Activated gamma-delta T cell treated with Interleukin-2 at 50 U/mL for 16 hours (primary cell): ENCODE measurements around the gene FBXW2.
A peak's percentile ranks its signal among the peaks of the same experiment; 100 is the strongest.
"Not testable (repeated sequence)": the region's sequence is repeated elsewhere in the genome, so short reads cannot be mapped to it uniquely, and the experiment has no call there.

Source experiments
- DNase-seq: peaks from one replicate; pipeline ENCODE4 v3.0.0-alpha.2; 2020

FBXW2 gene, protein sequence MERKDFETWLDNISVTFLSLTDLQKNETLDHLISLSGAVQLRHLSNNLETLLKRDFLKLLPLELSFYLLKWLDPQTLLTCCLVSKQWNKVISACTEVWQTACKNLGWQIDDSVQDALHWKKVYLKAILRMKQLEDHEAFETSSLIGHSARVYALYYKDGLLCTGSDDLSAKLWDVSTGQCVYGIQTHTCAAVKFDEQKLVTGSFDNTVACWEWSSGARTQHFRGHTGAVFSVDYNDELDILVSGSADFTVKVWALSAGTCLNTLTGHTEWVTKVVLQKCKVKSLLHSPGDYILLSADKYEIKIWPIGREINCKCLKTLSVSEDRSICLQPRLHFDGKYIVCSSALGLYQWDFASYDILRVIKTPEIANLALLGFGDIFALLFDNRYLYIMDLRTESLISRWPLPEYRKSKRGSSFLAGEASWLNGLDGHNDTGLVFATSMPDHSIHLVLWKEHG

DNA sequence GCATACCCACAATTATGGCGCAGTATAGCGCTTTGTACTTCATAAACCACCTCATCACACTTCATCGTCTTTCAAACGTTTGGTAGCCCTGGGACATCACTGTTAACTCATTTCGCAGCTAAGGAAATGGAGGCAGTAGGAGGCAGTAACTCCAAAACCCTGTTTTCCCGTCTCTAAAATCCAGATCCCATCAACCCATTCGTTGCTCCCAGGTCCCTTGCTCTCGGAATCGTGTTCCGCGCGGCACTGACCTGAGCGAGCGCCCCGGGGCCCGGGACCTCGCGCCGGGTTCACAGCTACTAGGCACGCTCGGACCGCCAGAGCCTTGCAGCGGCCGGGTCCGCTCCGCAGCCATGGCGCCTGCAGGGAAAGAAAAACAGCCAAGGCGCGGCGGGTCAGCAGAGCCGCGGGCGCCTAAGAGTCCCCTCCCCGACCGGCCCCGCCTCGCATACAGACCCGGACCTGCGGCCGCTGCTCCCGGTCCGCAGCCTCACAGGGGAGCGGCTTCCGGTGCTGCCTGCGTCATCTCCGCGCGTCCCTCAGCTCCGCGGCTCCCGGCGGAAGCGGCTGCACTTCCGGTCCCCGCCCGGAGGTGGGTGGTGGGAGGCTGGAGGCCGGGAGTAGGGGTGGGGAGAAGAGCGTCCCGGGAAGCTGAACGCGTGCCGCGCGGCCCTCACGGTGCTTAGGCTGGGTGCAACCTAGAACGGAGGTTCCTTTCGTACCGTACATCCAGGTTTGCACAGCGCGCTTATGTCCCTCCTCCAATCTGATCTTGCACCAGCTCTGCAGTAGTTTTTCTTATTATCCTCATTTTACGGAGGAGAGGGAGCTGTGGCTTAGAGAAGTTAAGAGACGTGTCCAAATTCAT, at the start of gene FBXW2:
TSS of gene FBXW2 (minus strand) at position 519 of the 868 bp plus-strand sequence. CDS start 5,158 bp downstream, outside the sequence.
- DNase-seq: peak; percentile 78

DNA sequence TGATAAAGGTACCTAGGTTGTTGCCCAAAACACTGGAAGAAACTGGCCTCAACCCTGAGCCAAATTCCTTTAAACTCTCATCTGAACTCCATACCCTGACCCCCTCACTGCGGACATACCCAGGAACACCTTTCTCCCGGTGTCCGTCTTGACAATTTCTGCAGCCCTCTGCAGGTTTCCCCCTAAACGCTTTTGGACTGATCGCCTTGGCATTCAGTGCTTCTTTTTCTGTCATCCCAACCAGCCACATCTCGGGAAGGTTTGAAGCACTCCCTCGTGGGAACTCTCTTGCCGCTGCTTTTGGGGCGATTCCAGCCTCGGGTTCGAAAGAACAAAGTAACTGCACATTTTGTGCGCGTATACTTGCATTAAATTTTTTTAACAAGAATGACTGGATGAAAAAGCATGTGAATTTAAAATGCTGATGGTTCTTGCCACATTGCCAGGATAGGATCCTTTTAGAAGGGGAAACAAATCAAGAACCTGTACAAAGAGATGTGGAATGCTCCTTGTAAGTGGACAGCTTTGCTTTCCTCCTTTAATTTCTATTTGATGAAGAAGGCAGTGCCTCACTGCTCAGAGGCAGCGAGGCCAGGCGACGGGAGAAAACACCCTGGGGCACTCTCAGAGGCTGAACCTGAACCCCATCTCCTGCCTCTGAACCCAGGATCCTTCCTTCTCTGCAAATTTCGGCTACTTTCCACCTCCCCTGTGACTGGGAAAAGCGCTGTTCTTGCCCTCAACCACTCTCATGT, 48.9 kb upstream of the FBXW2 start:
- no peak for DNase-seq

- no peak for DNase-seq
Measured at GRCh38 chr9:120839146-120839545, 45.9 kb upstream of the FBXW2 start.

DNA sequence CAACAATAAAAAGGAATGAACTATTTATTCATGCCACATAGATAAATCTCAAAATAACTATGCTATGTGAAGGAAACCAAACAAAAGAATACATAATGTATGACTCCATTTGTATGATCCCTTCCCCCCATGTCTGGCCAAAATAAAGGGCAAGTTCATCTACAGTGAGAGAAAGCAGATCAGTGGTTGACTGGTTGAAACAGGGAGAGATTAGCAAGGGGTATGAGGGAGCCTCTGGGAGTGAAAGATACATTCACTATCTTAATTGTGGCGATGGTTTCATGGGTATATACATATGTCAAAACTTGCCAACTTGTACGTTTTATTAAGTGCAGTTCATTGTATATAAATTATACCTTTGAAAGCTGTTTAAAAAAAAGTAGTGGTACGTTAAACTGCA, 44.7 kb upstream of the FBXW2 start:
- DNase-seq: no peak

DNA sequence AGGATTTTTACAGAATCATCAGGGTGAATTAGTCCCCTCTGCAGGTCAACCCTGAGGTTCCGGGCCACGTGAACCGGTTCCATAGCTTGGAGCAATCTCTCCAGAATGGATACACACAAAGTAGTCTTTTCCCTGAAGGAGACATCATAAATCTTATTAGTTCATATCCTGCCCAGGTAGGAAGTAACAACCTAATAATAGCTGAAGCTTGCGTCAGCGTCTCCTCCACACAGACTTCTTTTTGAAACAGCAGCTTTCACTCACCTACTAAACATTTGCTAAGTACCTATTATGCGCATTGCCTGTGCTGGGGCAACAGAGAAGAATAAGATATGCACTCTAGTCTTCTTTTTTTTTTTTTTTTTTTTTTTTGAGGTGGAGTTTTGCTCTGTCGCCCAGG, 40.1 kb upstream of the FBXW2 start:
- no peak for DNase-seq

DNA sequence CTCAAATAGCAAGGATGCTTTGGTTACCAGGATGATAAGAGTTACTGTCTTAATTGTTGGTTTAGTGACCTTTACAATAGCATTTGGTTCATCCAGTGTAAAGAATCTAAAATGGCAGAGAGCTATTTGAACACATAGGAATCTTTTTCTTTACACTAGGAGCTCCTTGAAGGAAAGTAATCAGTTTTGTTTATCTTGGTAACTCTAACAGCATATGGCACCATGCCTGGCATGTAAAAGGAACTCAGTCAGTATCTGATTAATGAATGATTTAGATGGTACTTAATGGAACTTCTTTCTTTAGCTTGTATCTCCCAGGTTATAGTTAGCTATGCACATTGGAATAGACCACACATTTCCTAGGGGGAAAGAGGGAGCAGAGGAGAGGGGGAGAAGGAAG, 39.6 kb upstream of the FBXW2 start:
- no peak for DNase-seq

GRCh38 chr9:120830865-120831264, 37.6 kb upstream of the FBXW2 start:
- DNase-seq: no peak

DNA sequence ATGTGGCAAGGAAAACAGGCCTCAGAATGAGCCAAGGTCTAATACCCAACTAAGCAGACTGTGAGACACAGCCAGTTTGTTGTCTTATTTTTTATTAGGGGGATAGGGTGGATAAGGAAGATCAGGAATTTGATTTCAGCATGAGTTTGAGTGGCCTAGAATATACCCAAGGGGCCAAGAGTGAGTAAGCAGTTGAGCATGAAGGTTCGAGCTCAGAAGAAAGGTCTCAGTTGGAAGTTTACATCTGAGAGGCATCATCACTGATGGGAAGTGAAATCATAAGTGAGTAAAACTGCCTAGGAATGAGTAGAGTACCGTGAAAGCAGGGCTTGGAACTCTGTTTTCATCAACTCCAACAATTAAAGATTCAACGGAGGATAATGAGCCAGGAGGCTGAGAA, 36.9 kb upstream of the FBXW2 start:
- no peak for DNase-seq

- DNase-seq: no peak
Measured at GRCh38 chr9:120829650-120830049, 36.4 kb upstream of the FBXW2 start.

GRCh38 chr9:120820095-120820494, 26.9 kb upstream of the FBXW2 start:
- no peak for DNase-seq

GRCh38 chr9:120818595-120818994, 25.4 kb upstream of the FBXW2 start:
- DNase-seq: no peak

- no peak for DNase-seq
Measured at GRCh38 chr9:120815075-120815474, 21.9 kb upstream of the FBXW2 start.

DNA sequence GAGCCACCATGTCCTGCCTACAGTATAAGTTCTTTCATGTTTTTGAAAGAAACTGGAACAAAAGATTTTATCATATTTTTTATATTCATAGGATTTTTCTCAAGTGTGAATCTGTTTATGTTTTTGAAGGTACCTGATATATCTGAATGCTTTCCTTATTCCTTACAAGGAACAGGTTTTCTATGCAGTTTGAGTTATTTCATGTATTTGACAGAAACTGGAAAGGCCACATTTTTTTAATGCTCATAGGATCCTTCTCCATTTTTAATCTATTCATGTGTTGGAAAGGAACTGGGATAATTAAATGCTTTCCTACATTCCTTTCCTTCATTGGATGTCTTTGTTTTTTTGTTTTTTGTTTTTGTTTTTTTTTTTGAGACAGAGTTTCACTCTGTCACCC, 15.7 kb upstream of the FBXW2 start:
- no peak for DNase-seq

DNA sequence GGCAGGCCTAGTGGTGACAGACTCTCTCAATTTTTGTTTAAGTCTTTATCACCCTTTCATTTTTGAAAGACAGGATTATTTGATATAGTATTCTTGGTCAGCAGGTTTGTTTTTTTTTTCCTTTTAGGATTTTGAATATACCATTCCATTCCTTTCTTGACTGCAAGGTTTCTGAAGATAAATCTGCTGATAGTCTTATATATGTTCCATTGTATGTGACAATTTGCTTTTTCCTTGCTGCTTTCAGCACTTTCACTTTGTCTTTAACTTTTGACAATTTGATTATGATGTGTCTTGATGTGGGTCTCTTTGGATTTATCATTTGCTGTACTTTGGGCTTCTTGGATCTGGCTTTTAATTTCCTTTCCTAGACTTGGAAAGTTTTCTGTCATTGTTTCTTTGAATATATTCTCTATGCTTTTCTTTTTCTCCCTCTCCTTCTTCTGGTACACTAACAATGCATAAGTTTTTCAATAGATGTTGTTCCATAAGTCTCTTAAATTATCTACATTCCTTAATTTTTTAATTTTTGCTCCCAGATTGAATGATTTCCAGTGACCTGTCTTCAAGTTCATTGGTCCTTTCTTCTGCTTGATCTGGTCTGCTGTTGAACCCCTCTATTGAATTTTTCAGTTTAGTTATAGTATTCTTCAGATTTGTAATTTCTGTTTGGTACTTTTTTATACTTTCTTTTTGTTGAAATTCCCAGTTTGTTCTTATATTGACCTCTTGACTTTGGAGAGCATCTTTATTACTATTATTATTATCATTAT, 14.6 kb upstream of the FBXW2 start:
- DNase-seq: no peak

- DNase-seq: not testable (repeated sequence)
Measured at GRCh38 chr9:120804784-120805363, 11.7 kb upstream of the FBXW2 start.

GRCh38 chr9:120801441-120801840, 8.2 kb upstream of the FBXW2 start:
- no peak for DNase-seq

- no peak for DNase-seq
Measured at GRCh38 chr9:120791161-120791560, 2.1 kb downstream of the FBXW2 start.

- DNase-seq: no peak
Measured at GRCh38 chr9:120787933-120788332, 5.3 kb downstream of the FBXW2 start.

- DNase-seq: no peak
Measured at GRCh38 chr9:120783602-120784047, 9.6 kb downstream of the FBXW2 start.

DNA sequence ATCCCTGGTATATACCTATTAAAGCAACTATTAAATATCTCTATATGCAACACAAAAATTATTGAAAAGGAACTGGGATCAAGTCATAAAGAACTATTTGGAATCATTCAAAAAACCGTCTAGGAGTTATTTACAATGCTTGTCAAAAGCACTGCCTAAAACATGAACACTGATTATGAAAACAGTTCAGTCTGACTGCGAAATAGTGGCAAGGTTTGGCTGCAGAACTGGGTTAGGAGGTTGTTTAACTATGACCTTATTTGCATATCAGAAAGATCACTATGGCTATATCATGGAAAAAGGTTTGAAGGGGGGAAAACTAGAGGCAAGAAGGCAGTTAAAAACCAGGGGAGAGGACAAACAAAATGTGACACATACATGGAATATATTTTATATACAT, 12.0 kb downstream of the FBXW2 start:
- no peak for DNase-seq

DNA sequence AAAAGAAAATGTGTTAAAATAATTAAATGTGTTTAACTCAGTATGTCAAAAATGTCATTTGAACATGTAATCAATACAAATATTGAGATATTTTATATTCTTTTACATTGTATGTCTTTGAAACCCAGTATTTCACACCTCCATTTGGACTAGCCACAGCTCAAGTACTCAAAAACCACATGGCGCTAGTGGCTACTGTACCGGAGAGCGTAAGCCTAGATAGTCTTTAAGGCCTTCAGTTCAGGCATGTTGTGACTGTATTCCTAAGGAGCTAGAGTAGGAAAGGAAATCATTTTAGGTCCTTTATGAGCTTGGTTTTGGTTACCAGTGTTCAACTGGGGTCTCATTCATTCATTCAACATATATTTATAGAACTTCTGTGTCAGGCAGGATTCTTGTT, 12.8 kb downstream of the FBXW2 start:
- DNase-seq: no peak

DNA sequence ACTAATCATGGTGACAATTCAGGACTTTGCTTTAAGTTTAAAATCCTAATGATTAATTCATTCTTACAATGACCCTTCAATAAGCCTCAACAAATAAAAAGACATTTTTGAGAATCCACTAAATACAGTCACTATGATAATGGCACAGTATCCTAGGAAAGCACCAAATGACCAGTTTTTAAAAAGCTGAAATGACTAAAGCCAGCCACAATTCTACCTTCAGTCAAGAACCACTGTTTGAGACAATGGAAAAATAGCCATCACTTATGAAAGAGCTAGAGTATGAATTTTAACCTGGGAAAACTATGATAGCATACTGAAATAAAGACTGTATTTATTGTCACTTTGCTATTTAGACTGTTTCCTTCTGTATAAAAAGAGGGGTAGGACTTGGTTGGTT, 14.0 kb downstream of the FBXW2 start:
- no peak for DNase-seq
